Activated CD8-positive, alpha-beta T cell treated with anti-CD3 and anti-CD28 coated beads for 36 hours (primary cell): ENCODE measurements around the gene CENPX. TPM values are rescaled to one million over a fixed set of nuclear protein-coding genes. Genes with fewer than 3 reads are reported as not detected.

Source experiments
- ATAC-seq: fragments of 200-7000 bp; cut with Tn5 transposase; one replicate; pipeline ENCODE4 v1.10.0; 2021; ENCODE audit warnings: mild to moderate bottlenecking, moderate library complexity
- CTCF ChIA-PET: fragments of 350-600 bp; sonication (Branson Sonifier 250); formaldehyde crosslinking; loops from one replicate; lab custom pipeline; 2021; ENCODE audit warnings: antibody characterized with exemption; lab: Charles Lee
- POLR2A ChIA-PET: fragments of 350-600 bp; sonication (Branson Sonifier 250); formaldehyde crosslinking; loops from one replicate; lab custom pipeline; 2021; ENCODE audit warnings: antibody characterized with exemption; lab: Charles Lee
- DNase-seq: peaks from one replicate; pipeline ENCODE4 v3.0.0-alpha.2; 2020
- H3K27ac Mint-ChIP-seq: one replicate; pipeline ENCODE4 v1.8.0; 2021; ENCODE audit warnings: mild to moderate bottlenecking, mixed read lengths
- H3K27me3 Mint-ChIP-seq: one replicate; pipeline ENCODE4 v1.8.0; 2021; ENCODE audit warnings: mixed read lengths
- H3K36me3 Mint-ChIP-seq: one replicate; pipeline ENCODE4 v1.8.0; 2021; ENCODE audit warnings: low read depth, mixed read lengths
- H3K4me1 Mint-ChIP-seq: one replicate; pipeline ENCODE4 v1.8.0; 2021; ENCODE audit warnings: low read depth, mixed read lengths
- H3K4me3 Mint-ChIP-seq: one replicate; pipeline ENCODE4 v1.8.0; 2021; ENCODE audit warnings: mild to moderate bottlenecking, moderate library complexity, mixed read lengths
- H3K9me3 Mint-ChIP-seq: one replicate; pipeline ENCODE4 v1.8.0; 2021; ENCODE audit warnings: mixed read lengths
- intact Hi-C: fragments of 100-400 bp; cut with micrococcal nuclease; formaldehyde crosslinking; loops from one replicate; pipeline ENCODE4 v1.10.0; 2022
- total RNA-seq, 2 experiments: library from RNA; stranded (reverse); gene quantifications; one replicate each; pipeline ENCODE4 v1.2.3, GENCODE V29; 2021
- TF ChIP-seq, protein P1 (sequence below): fragments of 200-600 bp; IDR thresholded peaks from one replicate; pipeline ENCODE4 v1.8.0; 2022; ENCODE audit warnings: antibody characterized with exemption, mild to moderate bottlenecking

The CENPX gene
- total RNA-seq, 2 experiments from 2014 or later, result 88.7 to 98.1 TPM

GRCh38 chr17:82031885-82032627, 9.4 kb upstream of the CENPX start:
- peak overlapping the region; percentile 47 for H3K4me3 Mint-ChIP-seq
- POLR2A ChIA-PET, result no interaction called here
- intact Hi-C loops, result no loop called here
- peak; percentile 48 for ATAC-seq
- TF ChIP-seq, protein P1, sequence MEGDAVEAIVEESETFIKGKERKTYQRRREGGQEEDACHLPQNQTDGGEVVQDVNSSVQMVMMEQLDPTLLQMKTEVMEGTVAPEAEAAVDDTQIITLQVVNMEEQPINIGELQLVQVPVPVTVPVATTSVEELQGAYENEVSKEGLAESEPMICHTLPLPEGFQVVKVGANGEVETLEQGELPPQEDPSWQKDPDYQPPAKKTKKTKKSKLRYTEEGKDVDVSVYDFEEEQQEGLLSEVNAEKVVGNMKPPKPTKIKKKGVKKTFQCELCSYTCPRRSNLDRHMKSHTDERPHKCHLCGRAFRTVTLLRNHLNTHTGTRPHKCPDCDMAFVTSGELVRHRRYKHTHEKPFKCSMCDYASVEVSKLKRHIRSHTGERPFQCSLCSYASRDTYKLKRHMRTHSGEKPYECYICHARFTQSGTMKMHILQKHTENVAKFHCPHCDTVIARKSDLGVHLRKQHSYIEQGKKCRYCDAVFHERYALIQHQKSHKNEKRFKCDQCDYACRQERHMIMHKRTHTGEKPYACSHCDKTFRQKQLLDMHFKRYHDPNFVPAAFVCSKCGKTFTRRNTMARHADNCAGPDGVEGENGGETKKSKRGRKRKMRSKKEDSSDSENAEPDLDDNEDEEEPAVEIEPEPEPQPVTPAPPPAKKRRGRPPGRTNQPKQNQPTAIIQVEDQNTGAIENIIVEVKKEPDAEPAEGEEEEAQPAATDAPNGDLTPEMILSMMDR, result no peak
- peaks cover 13% of the 10 kb centered on the region for H3K4me1 Mint-ChIP-seq
- H3K27me3 Mint-ChIP-seq, result no peaks in the 10 kb centered on the region
- H3K27ac Mint-ChIP-seq, result no peak overlapping the region
- H3K36me3 Mint-ChIP-seq, result peaks cover 6% of the 10 kb centered on the region
- no peaks in the 10 kb centered on the region for H3K9me3 Mint-ChIP-seq
- CTCF ChIA-PET, result interaction anchor here (1.1 to 3.8 kb wide), 2 partner anchors 9 to 73 kb away, joined by 3 to 18 read pairs; partner anchors contain the start of genes CENPX and LRRC45
- peak; percentile 53 for DNase-seq

GRCh38 chr17:82031303-82031884, 8.7 kb upstream of the CENPX start, which contains the start of gene RAC3:
TSS of gene RAC3 (plus strand) at chr17:82031678. CDS start at chr17:82031762, 84 bp downstream.
- peaks cover 11% of the 10 kb centered on the region for H3K4me1 Mint-ChIP-seq
- H3K9me3 Mint-ChIP-seq, result no peaks in the 10 kb centered on the region
- ChIA-PET CTCF (interaction anchor here (1.3 to 3.8 kb wide), 7 partner anchors 11 to 123 kb away, joined by 4 to 28 read pairs (median 18); partner anchors contain the start of gene DUS1L), POLR2A (interaction anchor here (1.3 kb wide), 1 partner anchor 114 kb away, joined by 3 read pairs; no protein-coding TSS in a partner anchor)
- intact Hi-C loops, result no loop called here
- DNase-seq (no peak), ATAC-seq (peak; percentile 49)
- H3K4me3 Mint-ChIP-seq, result peak within 1 kb of the TSS; percentile 73
- TF ChIP-seq, protein P1, result no peak
- no peaks in the 10 kb centered on the region for H3K27me3 Mint-ChIP-seq
- H3K36me3 Mint-ChIP-seq, result peaks cover 6% of the 10 kb centered on the region
- H3K27ac Mint-ChIP-seq, result no peak within 1 kb of the TSS

- H3K27ac Mint-ChIP-seq, result no peak overlapping the region
- intact Hi-C loops, result no loop called here
- TF ChIP-seq, protein P1, result peak; percentile 100
- H3K36me3 Mint-ChIP-seq, result peaks cover 5% of the 10 kb centered on the region
- peaks cover 7% of the 10 kb centered on the region for H3K4me1 Mint-ChIP-seq
- ATAC-seq (peak; percentile 87), DNase-seq (peak; percentile 85)
- ChIA-PET CTCF (interaction anchor here (0.6 to 3.8 kb wide), 39 partner anchors 8 to 462 kb away, joined by 3 to 28 read pairs (median 4); partner anchors contain the start of genes ASPSCR1, CD7, DUS1L and FASN), POLR2A (interaction anchor here (0.9 to 1.7 kb wide), 7 partner anchors 9 to 160 kb away, joined by 3 to 8 read pairs (median 5); partner anchors contain the start of genes ARHGDIA, CENPX and DUS1L)
- peak overlapping the region; percentile 73 for H3K4me3 Mint-ChIP-seq
- H3K27me3 Mint-ChIP-seq, result no peaks in the 10 kb centered on the region
- H3K9me3 Mint-ChIP-seq, result no peaks in the 10 kb centered on the region
Observed at GRCh38 chr17:82030470-82031302, 8.0 kb upstream of the CENPX start.

- POLR2A ChIA-PET, result interaction anchor here (0.8 to 1.7 kb wide), 9 partner anchors 8 to 160 kb away, joined by 3 to 8 read pairs (median 4); partner anchors contain the start of genes ARHGDIA, CENPX and DUS1L
- ATAC-seq (no peak), DNase-seq (no peak)
- H3K4me1 Mint-ChIP-seq, result peaks cover 7% of the 10 kb centered on the region
- H3K9me3 Mint-ChIP-seq, result no peaks in the 10 kb centered on the region
- H3K4me3 Mint-ChIP-seq, result no peak overlapping the region
- no peaks in the 10 kb centered on the region for H3K27me3 Mint-ChIP-seq
- no peak overlapping the region for H3K27ac Mint-ChIP-seq
- CTCF ChIA-PET, result interaction anchor here (0.7 to 3.8 kb wide), 39 partner anchors 10 to 463 kb away, joined by 3 to 28 read pairs (median 4); partner anchors contain the start of genes ASPSCR1, CD7, DUS1L and FASN
- no peaks in the 10 kb centered on the region for H3K36me3 Mint-ChIP-seq
- TF ChIP-seq, protein P1, result no peak
- intact Hi-C loops, result loop anchor here (10.0 kb wide), 1 partner anchor 125 kb away; no protein-coding TSS in a partner anchor
Observed at GRCh38 chr17:82029990-82030469, 7.4 kb upstream of the CENPX start.
